DMS53 treated with DMSO at 0.1 percent for 48 hours (cell line): Measurements from ENCODE around the gene CAPZB.
"Not testable (repeated sequence)": the region's sequence is repeated elsewhere in the genome, so short reads cannot be mapped to it uniquely, and the experiment has no call there.

ENCODE experiments used
- DNase-seq: peaks from one replicate; lab custom pipeline; 2025; ENCODE audit not compliant: unreplicated experiment; lab: John Stamatoyannopoulos, UW

The CAPZB gene

GRCh38 chr1:19499887-19500286 lies 14.5 kb upstream of the CAPZB start:
- DNase-seq, result not testable (repeated sequence)

GRCh38 chr1:19497443-19497842 lies 12.1 kb upstream of the CAPZB start:
- DNase-seq, result not testable (repeated sequence)

- no peak for DNase-seq
Observed at GRCh38 chr1:19496527-19496874, 11.2 kb upstream of the CAPZB start.

GRCh38 chr1:19495799-19496526 lies 10.6 kb upstream of the CAPZB start:
- DNase-seq, result no peak

- no peak for DNase-seq
Observed at GRCh38 chr1:19495000-19495656, 9.8 kb upstream of the CAPZB start.

GRCh38 chr1:19493547-19493946 lies 8.2 kb upstream of the CAPZB start:
- no peak for DNase-seq

GRCh38 chr1:19489996-19490395 lies 4.7 kb upstream of the CAPZB start:
- no peak for DNase-seq

- DNase-seq, result no peak
Observed at GRCh38 chr1:19488136-19488535, 2.8 kb upstream of the CAPZB start.

GRCh38 chr1:19484798-19485361 lies 459 bp downstream of the CAPZB start:
- DNase-seq, result peak; percentile 16

- DNase-seq, result no peak
Observed at GRCh38 chr1:19484338-19484797, 971 bp downstream of the CAPZB start.

GRCh38 chr1:19483691-19484090 lies 1.6 kb downstream of the CAPZB start:
- no peak for DNase-seq

- no peak for DNase-seq
Observed at GRCh38 chr1:19483261-19483660, 2.1 kb downstream of the CAPZB start.

- no peak for DNase-seq
Observed at GRCh38 chr1:19481826-19482398, 3.4 kb downstream of the CAPZB start.

- DNase-seq, result no peak
Observed at GRCh38 chr1:19480282-19480681, 5.1 kb downstream of the CAPZB start.

GRCh38 chr1:19479351-19480120 lies 5.8 kb downstream of the CAPZB start:
- no peak for DNase-seq

- no peak for DNase-seq
Observed at GRCh38 chr1:19478322-19478721, 7.0 kb downstream of the CAPZB start.

GRCh38 chr1:19477284-19478249 lies 7.8 kb downstream of the CAPZB start:
- DNase-seq, result no peak

- DNase-seq, result no peak
Observed at GRCh38 chr1:19476450-19477190, 8.7 kb downstream of the CAPZB start.

GRCh38 chr1:19475296-19475695 lies 10.0 kb downstream of the CAPZB start:
- DNase-seq, result no peak
